Activated naive CD8-positive, alpha-beta T cell treated with anti-CD3 and anti-CD28 coated beads for 36 hours (primary cell): ENCODE measurements around the gene CXCL14. TPM values are rescaled to one million over a fixed set of nuclear protein-coding genes. Genes with fewer than 3 reads are reported as not detected.
A peak's percentile ranks its signal among the peaks of the same experiment; 100 is the strongest.
"Not testable (repeated sequence)": the region's sequence is repeated elsewhere in the genome, so short reads cannot be mapped to it uniquely, and the experiment has no call there.

ENCODE experiments used
- DNase-seq: peaks from one replicate; pipeline ENCODE4 v3.0.0; 2021
- H3K27ac Mint-ChIP-seq: one replicate; pipeline ENCODE4 v1.8.0; 2022; ENCODE audit warnings: mild to moderate bottlenecking, moderate library complexity, mixed read lengths
- H3K27me3 Mint-ChIP-seq: one replicate; pipeline ENCODE4 v1.8.0; 2022; ENCODE audit warnings: mild to moderate bottlenecking, mixed read lengths
- H3K36me3 Mint-ChIP-seq: one replicate; pipeline ENCODE4 v1.8.0; 2021; ENCODE audit warnings: mild to moderate bottlenecking, mixed read lengths
- H3K4me1 Mint-ChIP-seq: one replicate; pipeline ENCODE4 v1.8.0; 2021; ENCODE audit warnings: mixed read lengths
- H3K4me3 Mint-ChIP-seq: one replicate; pipeline ENCODE4 v1.8.0; 2022; ENCODE audit warnings: mild to moderate bottlenecking, moderate library complexity, mixed read lengths
- H3K9me3 Mint-ChIP-seq: one replicate; pipeline ENCODE4 v1.8.0; 2022; ENCODE audit warnings: mixed read lengths
- total RNA-seq, 2 experiments: library from RNA; stranded (reverse); gene quantifications; one replicate each; pipeline ENCODE4 v1.2.3, GENCODE V29; 2021

The CXCL14 gene
- total RNA-seq, 2 experiments from 2014 or later, result not detected

GRCh38 chr5:135534609-135535419 lies 44.0 kb downstream of the CXCL14 start:
- Mint-ChIP-seq H3K36me3 (no peaks in the 10 kb centered on the region), H3K4me1 (peaks cover 8% of the 10 kb centered on the region), H3K27ac (no peak overlapping the region), H3K9me3 (no peaks in the 10 kb centered on the region), H3K27me3 (peaks cover 88% of the 10 kb centered on the region), H3K4me3 (no peak overlapping the region)
- DNase-seq, result peak; percentile 8

GRCh38 chr5:135533794-135534193 lies 45.0 kb downstream of the CXCL14 start:
- peaks cover 8% of the 10 kb centered on the region for H3K4me1 Mint-ChIP-seq
- H3K27ac Mint-ChIP-seq, result no peak overlapping the region
- peaks cover 78% of the 10 kb centered on the region for H3K27me3 Mint-ChIP-seq

GRCh38 chr5:135533334-135533733 lies 45.5 kb downstream of the CXCL14 start:
- no peak overlapping the region for H3K27ac Mint-ChIP-seq
- DNase-seq, result no peak
- H3K36me3 Mint-ChIP-seq, result no peaks in the 10 kb centered on the region
- H3K4me3 Mint-ChIP-seq, result no peak overlapping the region
- H3K27me3 Mint-ChIP-seq, result peaks cover 74% of the 10 kb centered on the region
- H3K4me1 Mint-ChIP-seq, result peaks cover 8% of the 10 kb centered on the region
- H3K9me3 Mint-ChIP-seq, result no peaks in the 10 kb centered on the region

More at GRCh38 chr5:135533794-135534193, 45.0 kb downstream of the CXCL14 start:
- no peak overlapping the region for H3K4me3 Mint-ChIP-seq
- H3K36me3 Mint-ChIP-seq, result no peaks in the 10 kb centered on the region
- no peaks in the 10 kb centered on the region for H3K9me3 Mint-ChIP-seq
- DNase-seq, result no peak

GRCh38 chr5:135529576-135529975 lies 49.2 kb downstream of the CXCL14 start:
- H3K27ac Mint-ChIP-seq, H3K4me3 Mint-ChIP-seq, H3K36me3 Mint-ChIP-seq, H3K4me1 Mint-ChIP-seq, H3K9me3 Mint-ChIP-seq, DNase-seq: not testable (repeated sequence)
- peaks cover 56% of the 10 kb centered on the region for H3K27me3 Mint-ChIP-seq

GRCh38 chr5:135526924-135527323 lies 51.9 kb downstream of the CXCL14 start:
- Mint-ChIP-seq H3K4me1 (no peaks in the 10 kb centered on the region), H3K9me3 (no peaks in the 10 kb centered on the region), H3K27ac (no peak overlapping the region), H3K27me3 (peaks cover 49% of the 10 kb centered on the region), H3K36me3 (no peaks in the 10 kb centered on the region), H3K4me3 (no peak overlapping the region)
- DNase-seq, result no peak

- Mint-ChIP-seq H3K9me3 (no peaks in the 10 kb centered on the region), H3K27me3 (peaks cover 69% of the 10 kb centered on the region), H3K27ac (no peak overlapping the region)
These were observed 56.8 kb downstream of the CXCL14 start for GRCh38 chr5:135521964-135522363.

More at GRCh38 chr5:135521964-135522363, 56.8 kb downstream of the CXCL14 start:
- H3K4me1 Mint-ChIP-seq, result no peaks in the 10 kb centered on the region
- H3K4me3 Mint-ChIP-seq, result no peak overlapping the region
- DNase-seq, result no peak
- H3K36me3 Mint-ChIP-seq, result no peaks in the 10 kb centered on the region

Other genes with a start within 250 kb of the CXCL14 start
- 100 to 1,000 TPM; 201 to 208 TPM for gene MACROH2A1, start 179.8 kb downstream of the CXCL14 start, total RNA-seq
- not detected for gene DCANP1, start 131.6 kb downstream of the CXCL14 start, total RNA-seq
- not detected for gene TIFAB, start 126.6 kb downstream of the CXCL14 start, total RNA-seq
- not detected for gene NEUROG1, start 43.0 kb downstream of the CXCL14 start, total RNA-seq